ENCODE measurements around the gene KIAA1755. TPM values are rescaled to one million over a fixed set of nuclear protein-coding genes. Genes with fewer than 3 reads are reported as not detected.

Gene KIAA1755
- total RNA-seq, 4 donors from 2014 or later = 1.1 to 3.6 (median 2.1) TPM

- no peak for TF ChIP-seq CTCF (IDR thresholded peaks at IDR 0.05; ENCODE audit: low read depth)
Observed at GRCh38 chr20:38260025-38260377, 534 bp downstream of the KIAA1755 start.

DNA sequence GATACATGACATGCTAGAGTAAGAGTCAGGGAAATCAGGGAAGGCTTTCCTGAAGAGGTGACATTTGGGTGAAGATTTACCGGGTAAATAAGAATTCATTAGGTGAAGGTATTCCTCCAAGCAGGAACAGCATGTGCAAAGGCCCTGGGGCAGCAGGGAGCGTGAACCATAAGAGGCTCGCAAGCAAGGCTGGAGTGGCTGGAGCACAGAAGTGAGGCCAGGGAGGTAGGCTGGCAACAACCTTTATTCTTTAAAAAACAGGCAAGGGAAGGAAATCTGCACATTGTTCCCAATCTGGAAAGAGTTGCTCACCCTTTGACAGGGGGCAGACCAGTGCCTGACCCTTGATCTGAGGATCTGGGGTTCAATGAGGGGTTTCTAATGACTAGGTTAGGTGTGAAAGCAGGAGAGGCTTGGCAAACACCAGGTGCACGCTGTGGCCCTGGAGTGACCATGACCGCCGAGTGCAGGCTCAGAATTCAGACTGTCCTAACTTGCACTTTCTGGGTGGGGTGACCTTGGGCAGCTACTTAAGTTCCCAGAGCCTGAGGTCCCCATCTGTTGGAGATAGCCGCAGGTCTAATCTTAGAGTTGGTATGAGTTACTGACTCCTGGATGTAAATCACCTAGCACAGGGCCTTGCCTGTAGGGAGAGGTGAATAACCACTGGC, 1.9 kb downstream of the KIAA1755 start:
- no peak for TF ChIP-seq CTCF (IDR thresholded peaks at IDR 0.05; ENCODE audit: low read depth)

DNA sequence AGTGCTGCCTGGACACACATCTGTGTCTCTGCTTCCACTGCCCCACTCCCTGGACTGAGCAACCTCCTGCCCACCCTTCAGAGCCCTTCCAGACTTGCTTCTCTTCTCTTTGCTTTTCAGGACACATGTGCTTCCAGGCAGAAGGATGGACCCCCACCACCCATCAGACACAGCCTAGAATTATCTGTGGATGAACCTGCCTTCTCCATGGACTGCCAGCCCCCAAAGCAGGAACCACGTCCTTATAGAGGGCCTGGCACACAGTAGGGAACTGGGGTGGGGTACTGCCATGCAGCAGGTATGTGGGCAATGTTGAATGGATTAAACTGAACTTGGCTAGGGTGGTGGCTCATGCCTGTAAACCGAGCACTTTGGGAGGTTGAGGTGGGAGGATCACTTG, 3.6 kb downstream of the KIAA1755 start:
- no peak for TF ChIP-seq CTCF (IDR thresholded peaks at IDR 0.05; ENCODE audit: low read depth)

GRCh38 chr20:38256021-38256420, 4.5 kb downstream of the KIAA1755 start:
- TF ChIP-seq CTCF (IDR thresholded peaks at IDR 0.05; ENCODE audit: low read depth) = no peak

DNA sequence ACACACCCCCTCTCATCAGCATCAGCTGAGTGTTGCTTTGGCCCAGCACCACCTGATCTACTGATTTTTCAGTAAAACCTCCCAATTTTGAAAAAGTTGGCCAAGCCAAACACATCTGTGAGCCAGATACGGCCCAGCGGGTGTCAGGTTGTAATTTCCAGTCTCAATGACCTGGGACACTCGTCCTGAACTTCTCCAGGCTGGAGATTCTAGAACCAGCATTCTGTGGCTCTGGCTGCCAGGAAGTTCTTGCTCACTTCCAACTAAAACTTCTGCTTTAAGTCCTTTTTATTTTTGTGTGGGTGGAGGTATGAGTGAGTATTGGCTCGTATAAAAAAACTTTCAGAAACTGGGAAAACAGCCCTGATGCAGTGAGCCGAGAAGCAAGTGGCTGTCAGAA, 5.1 kb downstream of the KIAA1755 start:
- TF ChIP-seq CTCF (IDR thresholded peaks at IDR 0.05; ENCODE audit: low read depth) = no peak

- TF ChIP-seq CTCF (IDR thresholded peaks at IDR 0.05; ENCODE audit: low read depth) = no peak
Observed at GRCh38 chr20:38253571-38253970, 7.0 kb downstream of the KIAA1755 start.

GRCh38 chr20:38252292-38253288, 7.9 kb downstream of the KIAA1755 start:
- no peak for TF ChIP-seq CTCF (IDR thresholded peaks at IDR 0.05; ENCODE audit: low read depth)
